Measurements from ENCODE around the gene ACYP2.

The ACYP2 gene

GRCh38 chr2:54330926-54331835 is 215.8 kb downstream of the ACYP2 start:
- DNase-seq, result no peak

- no peak for DNase-seq
Observed at GRCh38 chr2:54332386-54332785, 217.0 kb downstream of the ACYP2 start.

GRCh38 chr2:54336136-54336976 is 220.9 kb downstream of the ACYP2 start:
- DNase-seq, result no peak

GRCh38 chr2:54336977-54337255 is 221.5 kb downstream of the ACYP2 start:
- no peak for DNase-seq

- no peak for DNase-seq
Observed at GRCh38 chr2:54341656-54342055, 226.2 kb downstream of the ACYP2 start.

GRCh38 chr2:54342603-54343002 is 227.2 kb downstream of the ACYP2 start:
- no peak for DNase-seq

- no peak for DNase-seq
Observed at GRCh38 chr2:54347622-54348021, 232.2 kb downstream of the ACYP2 start.

- no peak for DNase-seq
Observed at GRCh38 chr2:54348646-54349045, 233.2 kb downstream of the ACYP2 start.

GRCh38 chr2:54350426-54350825 is 235.0 kb downstream of the ACYP2 start:
- no peak for DNase-seq

GRCh38 chr2:54353216-54353615 is 237.8 kb downstream of the ACYP2 start:
- DNase-seq, result no peak

All from NCI-H1105 (cell line).